Ovary (tissue), 3 donors: ENCODE results near the gene TTC7B.

Experiments
- EP300 ChIP-seq: sonication (generic); formaldehyde crosslinking; IDR thresholded peaks from one replicate; pipeline ENCODE4 v1.6.1; 2017; ENCODE audit warnings: antibody characterized with exemption
- POLR2A ChIP-seq: fragments of 450-650 bp; IDR thresholded peaks from one replicate; pipeline ENCODE4 v1.6.1; 2017; ENCODE audit warnings: antibody characterized with exemption, mild to moderate bottlenecking, moderate library complexity
- TF ChIP-seq, protein P1 (sequence below), 3 donors: fragments of 450-650 bp in 2 of 3; fragments of 200-600 bp in 1 of 3; IDR thresholded peaks; one replicate each; pipeline versions ENCODE4 v1.5.1 to v1.8.0; 2016 to 2022; ENCODE audit warnings: antibody characterized with exemption in 3 of 3, mild to moderate bottlenecking in 1 of 3
- donor health status: DM: no; HTN: no; CAD: no.

DNA sequence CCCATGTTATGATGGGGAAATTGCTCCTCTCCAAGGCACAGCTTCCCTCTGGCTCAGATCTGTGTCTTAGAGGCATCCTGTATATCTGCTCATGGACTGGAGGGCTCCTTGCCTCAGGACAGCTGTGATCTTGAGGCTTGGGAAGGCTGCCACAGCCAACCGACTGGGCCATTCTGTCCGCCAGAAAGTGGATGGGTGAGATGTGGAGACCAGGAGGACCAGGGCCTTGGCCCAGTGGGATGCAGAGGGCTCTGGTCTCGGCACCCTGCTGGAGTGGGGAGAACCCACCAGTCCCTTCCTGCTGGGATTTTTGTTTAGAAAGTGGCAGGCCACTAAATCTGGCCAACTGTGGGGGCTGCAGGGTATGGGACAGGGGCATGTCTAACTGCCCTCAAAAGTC lies 270.8 kb downstream of the TTC7B start:
- TF ChIP-seq, protein P1, sequence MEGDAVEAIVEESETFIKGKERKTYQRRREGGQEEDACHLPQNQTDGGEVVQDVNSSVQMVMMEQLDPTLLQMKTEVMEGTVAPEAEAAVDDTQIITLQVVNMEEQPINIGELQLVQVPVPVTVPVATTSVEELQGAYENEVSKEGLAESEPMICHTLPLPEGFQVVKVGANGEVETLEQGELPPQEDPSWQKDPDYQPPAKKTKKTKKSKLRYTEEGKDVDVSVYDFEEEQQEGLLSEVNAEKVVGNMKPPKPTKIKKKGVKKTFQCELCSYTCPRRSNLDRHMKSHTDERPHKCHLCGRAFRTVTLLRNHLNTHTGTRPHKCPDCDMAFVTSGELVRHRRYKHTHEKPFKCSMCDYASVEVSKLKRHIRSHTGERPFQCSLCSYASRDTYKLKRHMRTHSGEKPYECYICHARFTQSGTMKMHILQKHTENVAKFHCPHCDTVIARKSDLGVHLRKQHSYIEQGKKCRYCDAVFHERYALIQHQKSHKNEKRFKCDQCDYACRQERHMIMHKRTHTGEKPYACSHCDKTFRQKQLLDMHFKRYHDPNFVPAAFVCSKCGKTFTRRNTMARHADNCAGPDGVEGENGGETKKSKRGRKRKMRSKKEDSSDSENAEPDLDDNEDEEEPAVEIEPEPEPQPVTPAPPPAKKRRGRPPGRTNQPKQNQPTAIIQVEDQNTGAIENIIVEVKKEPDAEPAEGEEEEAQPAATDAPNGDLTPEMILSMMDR (IDR thresholded peaks at IDR 0.05) = no peak
- TF ChIP-seq POLR2A = no peak
- TF ChIP-seq EP300 = no peak
